Astrocyte of the cerebellum (primary cell): ENCODE measurements around the gene SERPINA9.

Experiments
- DNase-seq: peaks from one replicate; pipeline ENCODE4 v3.0.0-alpha.2; 2011; ENCODE audit warnings: low read depth
- H3K4me3 ChIP-seq: 2 replicates; pipeline ENCODE4 v1.5.1; 2011; ENCODE audit warnings: mild to moderate bottlenecking, low read depth, low read length, moderate library complexity
- in situ Hi-C: cut with HindIII; loops from 2 replicates; pipeline ENCODE4 v1.10.0; 2017; ENCODE audit warnings: low sequenced_read_pairs
- TF ChIP-seq, protein P1 (sequence below): IDR thresholded peaks from 2 replicates; pipeline ENCODE4 v1.5.1; 2012; ENCODE audit warnings: low read length, low read depth, moderate library complexity, mild to moderate bottlenecking; ENCODE audit errors: missing control alignments

SERPINA9 gene

DNA sequence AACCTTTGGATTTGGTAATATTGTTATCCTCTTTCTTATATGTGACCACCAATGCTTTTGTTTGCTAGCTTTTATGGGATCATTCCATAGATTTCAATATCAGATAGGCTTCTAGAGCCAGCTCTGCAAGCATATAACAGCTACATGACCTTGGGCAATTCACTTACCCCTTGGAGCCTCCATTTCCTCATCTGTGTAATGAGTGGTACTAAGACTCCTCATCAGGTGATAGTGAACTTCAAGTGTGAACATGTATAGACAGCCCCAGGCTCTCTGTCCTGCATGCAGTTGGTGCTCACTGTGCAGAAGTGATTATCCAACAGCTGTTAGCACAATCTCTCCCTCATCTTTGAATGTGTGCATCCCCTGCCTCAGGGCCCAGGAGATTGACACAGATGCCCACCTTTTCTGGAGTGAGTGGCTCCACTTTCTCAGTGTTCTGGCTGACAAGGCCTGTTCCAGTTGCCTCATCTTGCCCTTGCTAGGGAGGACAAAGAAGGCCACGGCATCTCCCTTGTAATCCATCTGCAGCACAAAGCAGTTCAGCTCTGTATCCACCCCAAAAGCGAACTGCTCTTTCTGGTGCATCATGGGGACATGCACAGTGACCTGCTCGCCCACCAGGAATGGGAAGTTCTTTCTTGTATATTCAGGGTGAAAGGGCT lies 9.2 kb downstream of the SERPINA9 start:
- TF ChIP-seq, protein P1, sequence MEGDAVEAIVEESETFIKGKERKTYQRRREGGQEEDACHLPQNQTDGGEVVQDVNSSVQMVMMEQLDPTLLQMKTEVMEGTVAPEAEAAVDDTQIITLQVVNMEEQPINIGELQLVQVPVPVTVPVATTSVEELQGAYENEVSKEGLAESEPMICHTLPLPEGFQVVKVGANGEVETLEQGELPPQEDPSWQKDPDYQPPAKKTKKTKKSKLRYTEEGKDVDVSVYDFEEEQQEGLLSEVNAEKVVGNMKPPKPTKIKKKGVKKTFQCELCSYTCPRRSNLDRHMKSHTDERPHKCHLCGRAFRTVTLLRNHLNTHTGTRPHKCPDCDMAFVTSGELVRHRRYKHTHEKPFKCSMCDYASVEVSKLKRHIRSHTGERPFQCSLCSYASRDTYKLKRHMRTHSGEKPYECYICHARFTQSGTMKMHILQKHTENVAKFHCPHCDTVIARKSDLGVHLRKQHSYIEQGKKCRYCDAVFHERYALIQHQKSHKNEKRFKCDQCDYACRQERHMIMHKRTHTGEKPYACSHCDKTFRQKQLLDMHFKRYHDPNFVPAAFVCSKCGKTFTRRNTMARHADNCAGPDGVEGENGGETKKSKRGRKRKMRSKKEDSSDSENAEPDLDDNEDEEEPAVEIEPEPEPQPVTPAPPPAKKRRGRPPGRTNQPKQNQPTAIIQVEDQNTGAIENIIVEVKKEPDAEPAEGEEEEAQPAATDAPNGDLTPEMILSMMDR = no peak
- no peak for DNase-seq
- in situ Hi-C loops = no loop called here
- H3K4me3 ChIP-seq = no peak overlapping the region

DNA sequence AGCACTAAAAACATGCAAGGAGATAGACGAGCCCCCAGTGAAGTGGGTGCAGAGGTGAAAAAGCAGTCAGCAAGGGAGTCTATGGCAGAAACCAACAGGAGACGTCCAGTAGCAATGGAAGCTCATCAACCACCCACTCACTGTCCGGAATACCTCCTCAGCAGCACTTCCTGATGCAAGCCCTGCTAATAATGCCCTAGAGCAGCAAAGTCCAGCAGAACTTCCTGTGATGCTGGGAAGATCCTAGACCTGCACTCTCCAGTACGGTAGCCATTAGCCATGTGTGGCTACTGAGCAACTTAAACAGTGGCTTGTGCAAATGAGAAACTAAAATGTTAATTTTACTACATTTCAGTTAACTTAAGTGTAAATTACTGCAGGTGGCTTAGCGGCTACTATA lies 11.0 kb downstream of the SERPINA9 start:
- no peak for DNase-seq
- H3K4me3 ChIP-seq = no peak overlapping the region
- TF ChIP-seq, protein P1 = no peak
- in situ Hi-C loops = no loop called here

DNA sequence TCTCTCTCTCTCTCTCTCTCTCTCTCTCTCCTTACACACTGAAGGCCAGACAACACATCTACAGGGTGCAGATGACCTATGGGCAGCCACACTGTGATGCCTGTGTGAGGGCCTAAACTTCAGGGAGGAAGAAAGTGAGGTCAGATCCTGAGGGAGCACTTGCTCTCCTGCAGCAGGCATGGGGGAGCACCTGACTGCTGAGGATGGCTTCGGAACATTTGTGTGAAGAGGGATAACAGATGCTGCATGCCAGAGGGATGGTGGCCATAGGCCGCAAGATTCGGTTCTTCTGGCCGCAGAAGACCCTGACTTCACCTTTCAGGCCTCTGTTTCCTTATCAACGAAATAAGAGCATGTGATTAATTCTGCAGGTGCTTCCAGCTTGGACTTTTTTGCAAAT lies 11.7 kb downstream of the SERPINA9 start:
- in situ Hi-C loops = no loop called here
- no peak for DNase-seq
- TF ChIP-seq, protein P1 = no peak
- no peak overlapping the region for H3K4me3 ChIP-seq

DNA sequence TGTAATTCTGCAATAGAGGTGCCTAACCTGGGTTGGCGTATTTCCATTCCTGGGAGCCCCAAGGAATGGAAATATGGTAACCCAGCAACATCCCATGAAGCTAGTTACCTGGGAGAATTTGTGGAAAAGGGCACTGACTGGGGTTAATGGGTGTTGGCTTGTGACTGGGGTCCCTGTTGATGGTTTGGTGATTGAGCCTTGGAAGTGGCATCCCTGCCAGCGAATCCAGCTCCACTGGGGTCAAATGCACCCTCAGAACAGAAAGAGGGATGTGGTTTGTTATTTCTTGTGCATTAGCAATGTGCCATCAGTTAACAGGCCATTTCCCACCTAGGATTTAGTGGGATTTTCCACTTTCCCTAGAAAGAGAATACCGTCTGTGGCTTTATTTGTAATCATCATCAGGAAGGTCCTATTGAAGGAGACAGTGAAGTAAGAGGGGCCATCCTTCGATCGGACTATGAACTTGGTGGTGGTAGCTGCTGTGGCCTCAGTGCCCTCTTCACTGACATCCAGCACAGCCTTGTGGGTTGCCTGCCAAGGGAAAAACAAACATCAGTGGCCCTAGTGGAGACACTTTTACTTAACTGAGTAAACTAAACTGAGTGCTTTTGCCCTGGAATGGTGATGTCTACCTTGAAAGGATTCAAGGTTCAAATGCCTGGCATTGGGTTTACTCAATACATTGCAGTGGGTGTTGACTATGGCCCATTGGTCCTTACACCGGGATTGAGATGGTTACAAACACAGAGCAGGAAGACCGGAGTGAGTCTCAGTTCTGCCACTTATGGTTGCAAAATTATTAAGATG lies 13.0 kb downstream of the SERPINA9 start:
- no peak for DNase-seq
- in situ Hi-C loops = no loop called here
- TF ChIP-seq, protein P1 = no peak
- H3K4me3 ChIP-seq = no peak overlapping the region

DNA sequence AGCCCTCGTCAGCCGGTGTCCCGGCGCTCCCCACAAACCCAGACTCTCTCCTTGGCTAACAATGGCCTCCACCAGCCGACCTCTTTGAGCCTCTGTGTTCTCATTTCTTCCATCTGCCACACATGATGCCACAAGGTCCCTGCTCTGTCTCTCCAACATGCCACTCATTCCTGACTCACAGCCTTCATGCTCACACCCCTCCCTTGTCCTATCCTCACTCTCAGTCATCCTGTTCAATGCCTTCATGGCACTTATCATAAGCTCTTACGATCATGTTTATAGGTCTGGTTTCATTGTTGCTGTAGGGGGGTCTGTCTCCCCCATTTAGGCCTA lies 13.8 kb downstream of the SERPINA9 start:
- no peak for DNase-seq
- no peak overlapping the region for H3K4me3 ChIP-seq
- TF ChIP-seq, protein P1 = no peak
- in situ Hi-C loops = no loop called here

DNA sequence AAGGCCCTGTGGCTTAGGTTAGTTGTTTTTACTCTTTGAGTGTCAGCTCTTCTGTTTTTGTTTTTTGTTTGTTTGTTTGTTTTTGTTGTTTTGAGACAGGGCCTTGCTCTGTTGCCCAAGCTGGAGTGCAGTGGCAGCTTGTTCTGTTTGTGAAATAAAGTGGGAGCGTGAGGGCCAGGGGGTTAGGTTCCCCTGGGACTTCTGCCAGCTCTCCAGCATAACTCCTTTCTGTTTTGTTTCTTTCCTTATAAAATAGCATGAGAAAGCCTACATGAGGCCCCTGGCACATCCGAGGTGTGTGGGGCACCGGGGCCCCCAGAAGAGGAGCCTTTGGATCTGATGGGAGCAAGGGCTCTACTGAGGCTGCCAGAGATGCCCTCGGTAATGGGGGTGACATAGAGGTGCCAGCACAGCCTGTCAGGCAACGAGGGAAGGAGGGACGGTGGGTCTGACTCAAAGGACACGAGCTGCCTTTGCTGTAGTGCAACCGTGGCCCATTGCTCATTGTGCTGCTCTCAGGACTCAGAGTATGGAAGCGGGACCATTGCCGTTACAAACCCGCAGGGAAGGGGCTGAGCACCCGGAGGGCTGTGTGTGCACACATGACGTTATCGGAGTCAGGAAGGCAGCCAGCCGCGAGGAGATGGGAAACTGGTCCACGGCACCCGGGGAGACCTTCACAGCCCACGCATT lies 14.3 kb downstream of the SERPINA9 start:
- in situ Hi-C loops = no loop called here
- no peak for DNase-seq
- H3K4me3 ChIP-seq = no peak overlapping the region
- TF ChIP-seq, protein P1 = no peak
